Adrenal gland (tissue), 5 donors: Measurements from ENCODE around the gene MRPS24.

Experiments
- POLR2A ChIP-seq, 2 donors: fragments of 450-650 bp; IDR thresholded peaks; one replicate each; pipeline ENCODE4 v1.6.1; 2017; ENCODE audit warnings: antibody characterized with exemption in 2 of 2, mild to moderate bottlenecking in 2 of 2, moderate library complexity in 1 of 2
- TF ChIP-seq, protein P1 (sequence below), 6 experiments: fragments of 450-650 bp in 4 of 6; fragments of 200-600 bp in 2 of 6; sonication (generic) in 1 of 6; IDR thresholded peaks; 1 replicate in 5 of 6; 2 replicates in 1 of 6; pipeline versions ENCODE4 v1.5.1 to v1.8.0; 2016 to 2021; ENCODE audit warnings: antibody characterized with exemption in 6 of 6, mild to moderate bottlenecking in 2 of 6, moderate library complexity in 1 of 6
- donor health status: DM: no; HTN: no; CAD: no.

DNA sequence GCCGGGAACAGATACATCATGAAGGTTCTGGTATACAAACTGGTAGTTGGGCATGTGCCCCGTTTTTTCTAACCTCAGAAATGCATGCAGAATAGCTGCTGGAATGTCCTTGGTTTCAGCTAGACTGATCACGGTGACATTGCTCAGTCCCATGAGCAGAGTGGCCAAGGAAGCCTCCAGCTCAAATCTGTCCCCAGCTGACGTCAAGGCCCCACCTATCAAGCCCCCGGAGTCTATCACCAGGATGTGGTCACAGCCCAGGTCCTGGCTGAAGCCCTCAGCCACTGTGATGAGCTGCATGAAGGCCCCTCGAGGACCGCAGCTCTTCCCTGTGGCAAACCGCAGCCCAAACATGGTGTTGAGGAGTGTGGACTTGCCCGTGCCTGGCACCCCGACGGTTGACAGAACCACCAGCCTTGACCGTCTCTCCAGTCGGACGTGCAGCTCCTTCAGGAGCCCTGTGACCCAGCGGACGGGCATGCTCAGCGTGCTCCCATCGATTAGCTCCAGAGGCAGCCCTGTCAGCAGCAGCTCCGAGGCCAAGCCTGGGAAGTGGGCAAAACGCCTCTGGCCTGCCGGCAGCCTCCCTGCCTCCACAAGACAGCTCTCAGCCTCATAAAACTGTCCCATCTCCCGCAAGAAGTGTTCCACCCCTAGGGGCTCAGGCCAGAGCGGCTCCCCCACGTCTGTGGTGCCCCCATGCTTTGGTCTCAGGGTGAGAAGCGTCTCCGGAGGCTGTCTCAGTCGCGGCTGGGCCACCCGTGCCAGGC is 7.8 kb upstream of the MRPS24 start:
- TF ChIP-seq POLR2A (IDR thresholded peaks at IDR 0.05) = no peak
- TF ChIP-seq, protein P1, sequence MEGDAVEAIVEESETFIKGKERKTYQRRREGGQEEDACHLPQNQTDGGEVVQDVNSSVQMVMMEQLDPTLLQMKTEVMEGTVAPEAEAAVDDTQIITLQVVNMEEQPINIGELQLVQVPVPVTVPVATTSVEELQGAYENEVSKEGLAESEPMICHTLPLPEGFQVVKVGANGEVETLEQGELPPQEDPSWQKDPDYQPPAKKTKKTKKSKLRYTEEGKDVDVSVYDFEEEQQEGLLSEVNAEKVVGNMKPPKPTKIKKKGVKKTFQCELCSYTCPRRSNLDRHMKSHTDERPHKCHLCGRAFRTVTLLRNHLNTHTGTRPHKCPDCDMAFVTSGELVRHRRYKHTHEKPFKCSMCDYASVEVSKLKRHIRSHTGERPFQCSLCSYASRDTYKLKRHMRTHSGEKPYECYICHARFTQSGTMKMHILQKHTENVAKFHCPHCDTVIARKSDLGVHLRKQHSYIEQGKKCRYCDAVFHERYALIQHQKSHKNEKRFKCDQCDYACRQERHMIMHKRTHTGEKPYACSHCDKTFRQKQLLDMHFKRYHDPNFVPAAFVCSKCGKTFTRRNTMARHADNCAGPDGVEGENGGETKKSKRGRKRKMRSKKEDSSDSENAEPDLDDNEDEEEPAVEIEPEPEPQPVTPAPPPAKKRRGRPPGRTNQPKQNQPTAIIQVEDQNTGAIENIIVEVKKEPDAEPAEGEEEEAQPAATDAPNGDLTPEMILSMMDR (IDR thresholded peaks at IDR 0.05) = no peak
